Cardiac muscle cell (in vitro differentiated cells and primary cell): Measurements from ENCODE around the gene ZMYND10. TPM values are rescaled to one million over a fixed set of nuclear protein-coding genes. Genes with fewer than 3 reads are reported as not detected.

Experiments used
- DNase-seq, 2 donors: peaks; one replicate each; pipeline versions ENCODE4 v3.0.0 to v3.0.0-alpha.2; 2010 to 2017; ENCODE audit warnings: low read depth in 1 of 2, low spot score in 1 of 2
- H3K27ac ChIP-seq: fragments of 200-600 bp; sonication (generic); 2 replicates; pipeline ENCODE4 v1.5.1; 2016
- H3K27me3 ChIP-seq: fragments of 200-600 bp; sonication (generic); 2 replicates; pipeline ENCODE4 v1.6.0; 2016; ENCODE audit warnings: control low read depth
- H3K36me3 ChIP-seq: fragments of 200-600 bp; sonication (generic); 2 replicates; pipeline ENCODE4 v1.5.1; 2016; ENCODE audit warnings: control low read depth
- H3K4me1 ChIP-seq: fragments of 200-600 bp; sonication (generic); 2 replicates; pipeline ENCODE4 v1.8.1; 2017; ENCODE audit warnings: low read depth, mild to moderate bottlenecking, mixed run types
- H3K4me3 ChIP-seq: fragments of 200-600 bp; sonication (generic); 2 replicates; pipeline ENCODE4 v1.5.1; 2016; ENCODE audit warnings: mild to moderate bottlenecking
- H3K9me3 ChIP-seq: fragments of 200-600 bp; sonication (generic); 2 replicates; pipeline ENCODE4 v1.5.1; 2017; ENCODE audit warnings: low read depth, mild to moderate bottlenecking, control low read depth
- CTCF ChIP-seq: IDR thresholded peaks from 2 replicates; pipeline ENCODE4 v1.5.1; 2012; ENCODE audit warnings: low read depth, mild to moderate bottlenecking, low read length
- polyA plus RNA-seq: library from polyadenylated mRNA; unstranded; fragments of >200 nt; fragmentation: Nextera tagmentation; extraction: Ambion mirVana; gene quantifications from 2 replicates; pipeline ENCODE4 v1.2.1, GENCODE V29; 2016
- total RNA-seq: library from RNA; depleted of rRNA; stranded (reverse); fragments of >200 nt; gene quantifications from 2 replicates; pipeline ENCODE4 v1.2.3, GENCODE V29; 2016

ZMYND10 gene
- total and polyA plus RNA-seq, 2 experiments from 2014 or later = 1.8 to 2.8 TPM

GRCh38 chr3:50374363-50375257, 29.1 kb upstream of the ZMYND10 start:
- DNase-seq = no peak
- Histone ChIP-seq H3K27me3 (no peaks in the 10 kb centered on the region), H3K36me3 (no peaks in the 10 kb centered on the region), H3K27ac (no peak overlapping the region), H3K4me1 (no peaks in the 10 kb centered on the region), H3K9me3 (no peaks in the 10 kb centered on the region), H3K4me3 (no peak overlapping the region)
- TF ChIP-seq CTCF = no peak

- no peaks in the 10 kb centered on the region for H3K9me3 ChIP-seq
- TF ChIP-seq CTCF = no peak
- H3K4me3 ChIP-seq = no peak overlapping the region
- H3K27me3 ChIP-seq = no peaks in the 10 kb centered on the region
- DNase-seq = no peak
- H3K27ac ChIP-seq = no peak overlapping the region
- no peaks in the 10 kb centered on the region for H3K36me3 ChIP-seq
- H3K4me1 ChIP-seq = no peaks in the 10 kb centered on the region
Observed at GRCh38 chr3:50373146-50374051, 27.9 kb upstream of the ZMYND10 start.

- DNase-seq = peak; percentile 25 to 71
- TF ChIP-seq CTCF = no peak
- no peaks in the 10 kb centered on the region for H3K9me3 ChIP-seq
- H3K36me3 ChIP-seq = no peaks in the 10 kb centered on the region
- H3K27me3 ChIP-seq = no peaks in the 10 kb centered on the region
- H3K4me3 ChIP-seq = no peak overlapping the region
- no peaks in the 10 kb centered on the region for H3K4me1 ChIP-seq
- no peak overlapping the region for H3K27ac ChIP-seq
Observed at GRCh38 chr3:50372349-50372748, 26.8 kb upstream of the ZMYND10 start.

GRCh38 chr3:50371133-50371685, 25.7 kb upstream of the ZMYND10 start:
- no peak for TF ChIP-seq CTCF
- Histone ChIP-seq H3K27me3 (no peaks in the 10 kb centered on the region), H3K4me3 (no peak overlapping the region), H3K4me1 (no peaks in the 10 kb centered on the region), H3K36me3 (no peaks in the 10 kb centered on the region), H3K27ac (no peak overlapping the region), H3K9me3 (no peaks in the 10 kb centered on the region)
- peak in 1 of 2 donors; percentile 34 for DNase-seq

GRCh38 chr3:50370594-50370993, 25.1 kb upstream of the ZMYND10 start:
- no peaks in the 10 kb centered on the region for H3K9me3 ChIP-seq
- H3K36me3 ChIP-seq = no peaks in the 10 kb centered on the region
- H3K4me1 ChIP-seq = no peaks in the 10 kb centered on the region
- no peak overlapping the region for H3K4me3 ChIP-seq
- H3K27me3 ChIP-seq = no peaks in the 10 kb centered on the region
- DNase-seq = peak; percentile 50 to 69
- peak; percentile 27 for TF ChIP-seq CTCF
- no peak overlapping the region for H3K27ac ChIP-seq
